Trophoblast cell (in vitro differentiated cells and primary cell): ENCODE measurements around the gene KCNAB1.

Experiments
- DNase-seq, 2 donors: peaks; one replicate each; pipeline ENCODE4 v3.0.0-alpha.2; 2016
- H2AFZ ChIP-seq: 2 replicates; pipeline ENCODE4 v1.6.1; 2013; ENCODE audit warnings: low read length, moderate library complexity, mild to moderate bottlenecking; ENCODE audit not compliant: insufficient read depth, poor library complexity
- H2AK5ac ChIP-seq: 2 replicates; pipeline ENCODE4 v1.6.1; 2013; ENCODE audit warnings: mild to moderate bottlenecking, low read length
- H2BK120ac ChIP-seq: 2 replicates; pipeline ENCODE4 v1.6.1; 2013; ENCODE audit warnings: low read length, mild to moderate bottlenecking, moderate library complexity; ENCODE audit not compliant: insufficient read depth, poor library complexity
- H2BK12ac ChIP-seq: 2 replicates; pipeline ENCODE4 v1.6.1; 2013; ENCODE audit warnings: mild to moderate bottlenecking, low read length, moderate library complexity
- H2BK5ac ChIP-seq: 2 replicates; pipeline ENCODE4 v1.6.1; 2013; ENCODE audit warnings: low read length, low read depth, moderate library complexity, mild to moderate bottlenecking; ENCODE audit not compliant: poor library complexity
- H3K14ac ChIP-seq: 2 replicates; pipeline ENCODE4 v1.6.1; 2013; ENCODE audit warnings: mild to moderate bottlenecking, low read length
- H3K18ac ChIP-seq: 2 replicates; pipeline ENCODE4 v1.6.1; 2013; ENCODE audit warnings: mild to moderate bottlenecking, low read length
- H3K23ac ChIP-seq: 2 replicates; pipeline ENCODE4 v1.6.1; 2013; ENCODE audit warnings: low read length
- H3K27ac ChIP-seq: 2 replicates; pipeline ENCODE4 v1.5.1; 2013; ENCODE audit warnings: low read depth, mild to moderate bottlenecking, inconsistent platforms, low read length, moderate library complexity
- H3K27me3 ChIP-seq: 2 replicates; pipeline ENCODE4 v1.6.1; 2013; ENCODE audit warnings: inconsistent platforms, mild to moderate bottlenecking, low read length, moderate library complexity; ENCODE audit not compliant: insufficient read depth
- H3K36me3 ChIP-seq, 2 experiments: 1 replicate in 1 of 2; 2 replicates in 1 of 2; pipeline ENCODE4 v1.6.1; 2013; ENCODE audit warnings: low read length in 2 of 2, mild to moderate bottlenecking in 2 of 2, moderate library complexity in 1 of 2; ENCODE audit not compliant: insufficient read depth in 2 of 2, control insufficient read depth in 1 of 2
- H3K4ac ChIP-seq: 2 replicates; pipeline ENCODE4 v1.6.1; 2013; ENCODE audit warnings: low read depth, mild to moderate bottlenecking, low read length, moderate library complexity
- H3K4me1 ChIP-seq, 2 experiments: 1 replicate in 1 of 2; 2 replicates in 1 of 2; pipeline ENCODE4 v1.6.1; 2013; ENCODE audit warnings: low read length in 2 of 2, mild to moderate bottlenecking in 2 of 2, moderate library complexity in 1 of 2; ENCODE audit not compliant: insufficient read depth in 2 of 2, control insufficient read depth in 1 of 2
- H3K4me2 ChIP-seq: 2 replicates; pipeline ENCODE4 v1.6.1; 2013; ENCODE audit warnings: inconsistent platforms, mild to moderate bottlenecking, low read length, moderate library complexity
- H3K4me3 ChIP-seq: 2 replicates; pipeline ENCODE4 v1.5.1; 2013; ENCODE audit warnings: mild to moderate bottlenecking, low read depth, low read length, inconsistent platforms
- H3K79me1 ChIP-seq: one replicate; pipeline ENCODE4 v1.6.1; 2013; ENCODE audit warnings: low read length
- H3K79me2 ChIP-seq: 2 replicates; pipeline ENCODE4 v1.6.1; 2013; ENCODE audit warnings: low read length, mild to moderate bottlenecking; ENCODE audit not compliant: control insufficient read depth, insufficient read depth, poor library complexity
- H3K9ac ChIP-seq: 2 replicates; pipeline ENCODE4 v1.6.1; 2013; ENCODE audit warnings: mild to moderate bottlenecking, low read length
- H3K9me3 ChIP-seq: 2 replicates; pipeline ENCODE4 v1.6.1; 2013; ENCODE audit warnings: low read depth, mild to moderate bottlenecking, control low read depth, inconsistent platforms, low read length; ENCODE audit not compliant: insufficient read depth
- H4K12ac ChIP-seq: 2 replicates; pipeline ENCODE4 v1.6.1; 2013; ENCODE audit warnings: low read depth, mild to moderate bottlenecking, low read length, moderate library complexity
- H4K8ac ChIP-seq: 2 replicates; pipeline ENCODE4 v1.6.1; 2013; ENCODE audit warnings: low read depth, mild to moderate bottlenecking, low read length, moderate library complexity
- H4K91ac ChIP-seq: one replicate; pipeline ENCODE4 v1.6.1; 2013; ENCODE audit warnings: low read depth, mild to moderate bottlenecking, low read length, moderate library complexity
- WGBS: extraction: QIAGEN DNeasy Blood & Tissue Kit; methylation state at CpG from one replicate; pipeline ENCODE4 v1.1.7; 2013; ENCODE audit warnings: missing lambda C conversion rate; ENCODE audit not compliant: insufficient read length, insufficient coverage; ENCODE audit errors: extremely low coverage; 5-methylcytosine and 5-hydroxymethylcytosine counted together

KCNAB1 gene

GRCh38 chr3:156349111-156349510, 228.7 kb downstream of the KCNAB1 start:
- Histone ChIP-seq H4K91ac (no peak overlapping the region), H3K14ac (no peak overlapping the region), H3K79me2 (no peaks in the 10 kb centered on the region), H2BK5ac (no peak overlapping the region), H4K12ac (no peak overlapping the region), H3K23ac (no peak overlapping the region), H3K36me3 (no peaks in the 10 kb centered on the region), H3K79me1 (no peaks in the 10 kb centered on the region), H2AK5ac (no peak overlapping the region), H3K4ac (no peak overlapping the region), H2AFZ (no peak overlapping the region), H4K8ac (no peak overlapping the region), H2BK120ac (no peak overlapping the region), H3K18ac (no peak overlapping the region), H3K9me3 (peaks cover 2% of the 10 kb centered on the region), H3K27ac (no peak overlapping the region), H3K4me3 (no peak overlapping the region), H3K4me1 (no peaks in the 10 kb centered on the region), H2BK12ac (no peak overlapping the region), H3K9ac (no peak overlapping the region), H3K27me3 (no peaks in the 10 kb centered on the region), H3K4me2 (no peak overlapping the region)
- DNase-seq: no peak

- Histone ChIP-seq H3K14ac (no peak overlapping the region), H3K36me3 (no peaks in the 10 kb centered on the region), H3K4me1 (no peaks in the 10 kb centered on the region), H4K12ac (no peak overlapping the region), H4K8ac (no peak overlapping the region), H2BK120ac (no peak overlapping the region), H3K9me3 (peaks cover 2% of the 10 kb centered on the region), H4K91ac (no peak overlapping the region), H3K4me3 (no peak overlapping the region), H3K79me1 (no peaks in the 10 kb centered on the region), H3K9ac (no peak overlapping the region), H3K18ac (no peak overlapping the region), H2AK5ac (no peak overlapping the region), H3K4ac (no peak overlapping the region), H3K27ac (no peak overlapping the region), H3K79me2 (no peaks in the 10 kb centered on the region), H3K4me2 (no peak overlapping the region), H2BK12ac (no peak overlapping the region), H3K27me3 (no peaks in the 10 kb centered on the region), H3K23ac (no peak overlapping the region), H2BK5ac (no peak overlapping the region), H2AFZ (no peak overlapping the region)
- DNase-seq: no peak
These were observed 229.6 kb downstream of the KCNAB1 start for GRCh38 chr3:156349978-156350377.

GRCh38 chr3:156350781-156351180, 230.4 kb downstream of the KCNAB1 start:
- H3K4ac ChIP-seq: no peak overlapping the region
- no peak overlapping the region for H2BK5ac ChIP-seq
- no peak overlapping the region for H3K18ac ChIP-seq
- H3K9ac ChIP-seq: no peak overlapping the region
- no peak overlapping the region for H3K27ac ChIP-seq
- H3K36me3 ChIP-seq: no peaks in the 10 kb centered on the region
- no peak overlapping the region for H4K8ac ChIP-seq
- DNase-seq: no peak
- H3K14ac ChIP-seq: no peak overlapping the region
- no peaks in the 10 kb centered on the region for H3K4me1 ChIP-seq
- no CpG with 5 or more reads among the region's 4 CpGs for WGBS
- H3K79me1 ChIP-seq: no peaks in the 10 kb centered on the region
- no peak overlapping the region for H3K23ac ChIP-seq
- H2AFZ ChIP-seq: no peak overlapping the region
- H2BK12ac ChIP-seq: no peak overlapping the region
- H2AK5ac ChIP-seq: no peak overlapping the region
- H4K91ac ChIP-seq: no peak overlapping the region
- no peak overlapping the region for H3K4me2 ChIP-seq
- H3K79me2 ChIP-seq: no peaks in the 10 kb centered on the region
- H3K27me3 ChIP-seq: no peaks in the 10 kb centered on the region
- peaks cover 2% of the 10 kb centered on the region for H3K9me3 ChIP-seq
- H4K12ac ChIP-seq: no peak overlapping the region
- no peak overlapping the region for H3K4me3 ChIP-seq
- H2BK120ac ChIP-seq: no peak overlapping the region

- Histone ChIP-seq H3K4ac (no peak overlapping the region), H3K18ac (no peak overlapping the region), H3K79me1 (no peaks in the 10 kb centered on the region), H4K91ac (no peak overlapping the region), H2AFZ (no peak overlapping the region), H2AK5ac (no peak overlapping the region), H3K4me1 (no peaks in the 10 kb centered on the region), H3K9me3 (peaks cover 2% of the 10 kb centered on the region), H3K23ac (no peak overlapping the region), H3K79me2 (no peaks in the 10 kb centered on the region), H3K4me2 (no peak overlapping the region), H4K12ac (no peak overlapping the region), H3K27ac (no peak overlapping the region), H3K36me3 (no peaks in the 10 kb centered on the region), H3K27me3 (no peaks in the 10 kb centered on the region), H2BK120ac (no peak overlapping the region), H4K8ac (no peak overlapping the region), H3K4me3 (no peak overlapping the region), H2BK5ac (no peak overlapping the region), H3K9ac (no peak overlapping the region), H3K14ac (no peak overlapping the region), H2BK12ac (no peak overlapping the region)
- DNase-seq: no peak
- WGBS: no CpG with 5 or more reads among the region's 6 CpGs
These were observed 231.4 kb downstream of the KCNAB1 start for GRCh38 chr3:156351783-156352182.

GRCh38 chr3:156352728-156353127, 232.3 kb downstream of the KCNAB1 start:
- no peak overlapping the region for H3K4me3 ChIP-seq
- peaks cover 2% of the 10 kb centered on the region for H3K9me3 ChIP-seq
- no CpG with 5 or more reads among the region's 2 CpGs for WGBS

More at GRCh38 chr3:156352728-156353127, 232.3 kb downstream of the KCNAB1 start:
- H3K36me3 ChIP-seq: no peaks in the 10 kb centered on the region
- H3K4ac ChIP-seq: no peak overlapping the region
- H3K18ac ChIP-seq: no peak overlapping the region
- no peak overlapping the region for H2BK5ac ChIP-seq
- H3K27ac ChIP-seq: no peak overlapping the region
- no peaks in the 10 kb centered on the region for H3K79me2 ChIP-seq
- H3K9ac ChIP-seq: no peak overlapping the region
- no peaks in the 10 kb centered on the region for H3K4me1 ChIP-seq
- no peak overlapping the region for H2BK12ac ChIP-seq
- no peak overlapping the region for H2AFZ ChIP-seq
- no peak overlapping the region for H3K23ac ChIP-seq
- no peak overlapping the region for H3K4me2 ChIP-seq
- no peak for DNase-seq
- H4K12ac ChIP-seq: no peak overlapping the region
- H3K79me1 ChIP-seq: no peaks in the 10 kb centered on the region
- H3K27me3 ChIP-seq: no peaks in the 10 kb centered on the region
- H4K8ac ChIP-seq: no peak overlapping the region
- H2BK120ac ChIP-seq: no peak overlapping the region
- no peak overlapping the region for H2AK5ac ChIP-seq
- H3K14ac ChIP-seq: no peak overlapping the region
- H4K91ac ChIP-seq: no peak overlapping the region
